ENCODE results near the gene STK36. TPM values are rescaled to one million over a fixed set of nuclear protein-coding genes. Genes with fewer than 3 reads are reported as not detected.
A peak's percentile ranks its signal among the peaks of the same experiment; 100 is the strongest.

The STK36 gene
- polyA plus RNA-seq, 2 of the 4 experiments (the other 2 are of a cell fraction): 20.6 to 29.9 TPM

DNA sequence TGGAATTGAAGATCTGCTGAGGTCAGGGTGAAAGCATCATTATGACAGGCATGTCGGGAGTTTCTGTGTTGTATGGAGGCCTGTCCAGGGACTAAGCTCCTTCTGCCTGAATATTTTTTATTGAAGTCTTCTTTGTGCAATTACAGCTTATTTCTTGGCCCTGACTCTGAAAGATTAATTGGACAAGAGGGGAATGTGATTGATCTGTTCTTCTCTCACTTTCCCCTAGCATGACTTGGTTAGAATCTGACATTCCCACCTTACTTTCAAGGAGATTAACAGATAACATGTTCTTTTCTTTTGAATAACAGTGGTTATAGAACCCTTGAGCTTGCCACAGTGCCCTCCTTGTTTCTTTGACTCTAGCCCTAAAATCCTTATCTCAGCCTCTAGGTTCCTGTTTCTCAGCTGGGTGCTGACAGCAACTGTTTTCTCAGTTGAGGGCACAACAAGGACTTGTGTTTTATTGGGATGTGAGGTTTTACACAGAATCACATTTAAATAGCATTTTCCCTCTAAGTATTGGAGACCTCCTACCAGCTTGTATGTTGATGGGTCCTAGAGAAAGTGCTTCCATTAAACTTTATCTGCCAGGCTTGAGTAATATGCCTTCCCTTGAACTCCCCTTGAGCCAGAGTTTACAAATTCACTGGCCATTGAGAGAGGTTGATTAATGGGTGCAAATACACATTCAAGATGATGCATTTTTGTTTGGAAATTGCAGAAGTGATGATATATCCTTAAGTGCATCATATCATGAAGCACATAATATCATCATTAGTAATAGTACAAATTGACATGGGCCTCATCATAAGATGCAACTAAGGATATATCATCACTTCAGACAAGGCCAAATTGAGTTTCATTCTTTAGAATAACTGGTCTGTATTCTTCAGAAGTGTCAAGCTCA lies 51.2 kb downstream of the STK36 start:
- ATAC-seq: no peak
- POLR2A ChIA-PET: no interaction called here
- no peak for DNase-seq (ENCODE audit: low read depth in 1 of 2, low spot score in 1 of 2)

DNA sequence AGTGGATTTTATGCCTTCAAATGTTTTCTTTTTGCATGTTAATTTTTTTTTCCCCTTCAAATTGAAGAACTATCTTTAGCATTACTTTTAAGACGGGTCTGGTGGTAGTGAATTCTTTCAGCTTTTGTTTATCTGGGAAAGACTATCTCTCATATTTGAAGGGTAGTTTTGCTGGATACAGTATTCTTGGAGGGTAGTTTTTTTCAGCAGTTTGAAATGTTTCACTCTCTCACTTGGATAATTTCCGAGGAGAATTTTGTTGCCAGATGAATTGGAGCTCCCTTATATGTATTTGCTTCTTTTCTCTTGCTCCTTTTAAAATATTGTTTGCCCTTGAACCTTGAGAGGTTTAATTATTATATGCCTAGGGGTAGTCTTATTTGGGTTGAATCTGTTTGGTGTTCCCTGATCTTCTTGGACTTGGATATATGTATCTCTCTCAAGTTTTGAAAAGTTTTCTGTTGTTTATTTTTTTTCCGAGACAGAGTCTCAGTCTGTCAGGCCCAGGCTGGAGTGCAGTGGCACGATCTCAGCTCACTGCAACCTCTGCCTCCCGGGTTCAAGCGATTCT lies 54.2 kb downstream of the STK36 start:
- ATAC-seq (no peak), DNase-seq (ENCODE audit: low read depth in 1 of 2, low spot score in 1 of 2) (no peak), FAIRE-seq (no peak)
- ChIA-PET CTCF (interaction anchor here (0.6 to 1.9 kb wide), 3 partner anchors 122 to 619 kb away, joined by 3 to 9 read pairs (median 3); no protein-coding TSS in a partner anchor), POLR2A (interaction anchor here (0.6 kb wide), 1 partner anchor 15 kb away, joined by 3 read pairs; no protein-coding TSS in a partner anchor)
- WGBS (ENCODE audit: missing lambda C conversion rate): 91% methylated on average over 6 of the region's 6 CpGs
- H3K4me2 ChIP-seq: no peak overlapping the region
- TF ChIP-seq CHD4 (IDR thresholded peaks at IDR 0.05; ENCODE audit: borderline replicate concordance): no peak
- TF ChIP-seq TFCP2L1 (CRISPR knock-in tag; IDR thresholded peaks at IDR 0.05): no peak
- TF ChIP-seq, protein P1, sequence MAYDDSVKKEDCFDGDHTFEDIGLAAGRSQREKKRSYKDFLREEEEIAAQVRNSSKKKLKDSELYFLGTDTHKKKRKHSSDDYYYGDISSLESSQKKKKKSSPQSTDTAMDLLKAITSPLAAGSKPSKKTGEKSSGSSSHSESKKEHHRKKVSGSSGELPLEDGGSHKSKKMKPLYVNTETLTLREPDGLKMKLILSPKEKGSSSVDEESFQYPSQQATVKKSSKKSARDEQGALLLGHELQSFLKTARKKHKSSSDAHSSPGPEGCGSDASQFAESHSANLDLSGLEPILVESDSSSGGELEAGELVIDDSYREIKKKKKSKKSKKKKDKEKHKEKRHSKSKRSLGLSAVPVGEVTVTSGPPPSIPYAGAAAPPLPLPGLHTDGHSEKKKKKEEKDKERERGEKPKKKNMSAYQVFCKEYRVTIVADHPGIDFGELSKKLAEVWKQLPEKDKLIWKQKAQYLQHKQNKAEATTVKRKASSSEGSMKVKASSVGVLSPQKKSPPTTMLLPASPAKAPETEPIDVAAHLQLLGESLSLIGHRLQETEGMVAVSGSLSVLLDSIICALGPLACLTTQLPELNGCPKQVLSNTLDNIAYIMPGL (CRISPR knock-in tag; IDR thresholded peaks at IDR 0.05; ENCODE audit: borderline replicate concordance): no peak
- peaks cover 6% of the 10 kb centered on the region for H3K4me1 ChIP-seq
- no peak overlapping the region for H3K4me3 ChIP-seq
- no peak overlapping the region for H3K27ac ChIP-seq
- peaks cover 17% of the 10 kb centered on the region for H3K9me3 ChIP-seq

More for the DNA sequence above, 51.2 kb downstream of the STK36 start:
- TF ChIP-seq EHMT2 (IDR thresholded peaks at IDR 0.05; ENCODE audit: low read depth): no peak
- TF ChIP-seq, protein P2, sequence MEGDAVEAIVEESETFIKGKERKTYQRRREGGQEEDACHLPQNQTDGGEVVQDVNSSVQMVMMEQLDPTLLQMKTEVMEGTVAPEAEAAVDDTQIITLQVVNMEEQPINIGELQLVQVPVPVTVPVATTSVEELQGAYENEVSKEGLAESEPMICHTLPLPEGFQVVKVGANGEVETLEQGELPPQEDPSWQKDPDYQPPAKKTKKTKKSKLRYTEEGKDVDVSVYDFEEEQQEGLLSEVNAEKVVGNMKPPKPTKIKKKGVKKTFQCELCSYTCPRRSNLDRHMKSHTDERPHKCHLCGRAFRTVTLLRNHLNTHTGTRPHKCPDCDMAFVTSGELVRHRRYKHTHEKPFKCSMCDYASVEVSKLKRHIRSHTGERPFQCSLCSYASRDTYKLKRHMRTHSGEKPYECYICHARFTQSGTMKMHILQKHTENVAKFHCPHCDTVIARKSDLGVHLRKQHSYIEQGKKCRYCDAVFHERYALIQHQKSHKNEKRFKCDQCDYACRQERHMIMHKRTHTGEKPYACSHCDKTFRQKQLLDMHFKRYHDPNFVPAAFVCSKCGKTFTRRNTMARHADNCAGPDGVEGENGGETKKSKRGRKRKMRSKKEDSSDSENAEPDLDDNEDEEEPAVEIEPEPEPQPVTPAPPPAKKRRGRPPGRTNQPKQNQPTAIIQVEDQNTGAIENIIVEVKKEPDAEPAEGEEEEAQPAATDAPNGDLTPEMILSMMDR (IDR thresholded peaks at IDR 0.05): no peak
- FAIRE-seq: no peak
- Histone ChIP-seq H3K4me1 (0 out of 3 replicates have a peak, but pooled peaks cover 8% of the 10 kb centered on the region), H3K9me3 (peaks cover 17% of the 10 kb centered on the region), H3K4me2 (no peak overlapping the region), H3K4me3 (no peak overlapping the region), H3K27ac (no peak overlapping the region)
- 87% methylated on average over 1 of the region's 1 CpG for WGBS (ENCODE audit: missing lambda C conversion rate)
- CTCF ChIA-PET: interaction anchor here (0.9 to 3.3 kb wide), 6 partner anchors 12 to 175 kb away, joined by 3 to 20 read pairs (median 6); partner anchors contain the start of gene TTLL4

DNA sequence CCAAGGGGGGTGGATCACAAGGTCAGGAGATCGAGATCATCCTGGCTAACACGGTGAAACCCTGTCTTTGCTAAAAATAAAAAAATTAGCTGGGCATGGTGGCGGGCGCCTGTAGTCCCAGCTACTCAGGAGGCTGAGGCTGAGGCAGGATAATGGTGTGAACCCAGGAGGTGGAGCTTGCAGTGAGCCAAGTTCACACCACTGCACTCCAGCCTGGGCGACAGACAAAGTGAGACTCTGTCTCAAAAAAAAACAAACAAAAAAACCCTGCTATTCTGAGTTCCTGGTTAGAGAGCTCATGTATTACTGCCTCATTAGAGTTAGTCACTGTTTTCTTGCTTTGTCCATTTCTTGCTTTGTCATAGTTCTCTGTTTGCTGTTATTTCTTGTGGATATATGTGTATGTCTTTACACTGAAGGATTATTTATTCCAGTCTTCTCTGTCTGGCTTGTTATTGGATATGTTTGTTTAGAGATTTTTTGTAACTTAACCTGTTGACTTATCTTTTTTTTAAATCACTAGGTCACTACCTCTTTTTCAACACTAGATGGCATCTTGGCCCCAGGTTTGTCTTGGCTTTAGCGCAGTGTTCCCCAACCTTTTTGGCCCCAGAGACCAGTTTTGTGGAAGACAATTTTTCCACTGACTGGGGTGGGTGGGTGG lies 55.7 kb downstream of the STK36 start:
- DNase-seq (ENCODE audit: low read depth in 1 of 2, low spot score in 1 of 2) (peak in 1 of 2 experiments; percentile 39), ATAC-seq (no peak), FAIRE-seq (no peak)
- TF ChIP-seq EHMT2 (IDR thresholded peaks at IDR 0.05; ENCODE audit: low read depth) (no peak), RAD21 (conservative IDR thresholded peaks at IDR 0.05 in 1 of 2, IDR thresholded peaks at IDR 0.05 in 1 of 2) (peak in 1 of 2 experiments; percentile 63; a peak in 2 of 5 replicates), NFE2L2 (conservative IDR thresholded peaks at IDR 0.05; ENCODE audit: low read length) (no peak), PHF8 (IDR thresholded peaks at IDR 0.05; ENCODE audit: borderline replicate concordance, low read depth) (no peak), SMC3 (IDR thresholded peaks at IDR 0.05) (peak; percentile 19; the same call in 1 of the 3 replicates), FOXS1 (CRISPR knock-in tag; IDR thresholded peaks at IDR 0.05) (no peak), KDM5A (IDR thresholded peaks at IDR 0.05) (no peak), CHD4 (IDR thresholded peaks at IDR 0.05; ENCODE audit: borderline replicate concordance) (no peak), ZFP36 (IDR thresholded peaks at IDR 0.05; ENCODE audit: borderline replicate concordance, partially characterized antibody) (no peak)
- TF ChIP-seq, protein P2 (IDR thresholded peaks at IDR 0.05): peak; percentile 25; the same call in 2 of the 3 replicates
- no peak overlapping the region for H3K4me2 ChIP-seq
- H3K4me3 ChIP-seq: no peak overlapping the region
- H3K27ac ChIP-seq: no peak overlapping the region
- ChIA-PET POLR2A (no interaction called here), CTCF (interaction anchor here (0.8 to 2.4 kb wide), 4 partner anchors 9 to 121 kb away, joined by 3 to 9 read pairs (median 4); no protein-coding TSS in a partner anchor)
- H3K4me1 ChIP-seq: peaks cover 21% of the 10 kb centered on the region
- peaks cover 17% of the 10 kb centered on the region for H3K9me3 ChIP-seq
- 87% methylated on average over 6 of the region's 6 CpGs for WGBS (ENCODE audit: missing lambda C conversion rate)
